Activated CD4-positive, alpha-beta T cell treated with anti-CD3 and anti-CD28 coated beads, Interleukin-2, amount 10 ng/mL, durations not matched to agents 7 days and 5 days (primary cell): ENCODE results near the gene PLPP1. TPM values are rescaled to one million over a fixed set of nuclear protein-coding genes. Genes with fewer than 3 reads are reported as not detected.
"Not testable (repeated sequence)": the region's sequence is repeated elsewhere in the genome, so short reads cannot be mapped to it uniquely, and the experiment has no call there.

Experiments used
- CTCF ChIA-PET: fragments of 350-600 bp; sonication (Branson Sonifier 250); formaldehyde crosslinking; loops from one replicate; lab custom pipeline; 2021; ENCODE audit warnings: antibody characterized with exemption; lab: Charles Lee
- POLR2A ChIA-PET: fragments of 350-600 bp; sonication (Branson Sonifier 250); formaldehyde crosslinking; loops from one replicate; lab custom pipeline; 2021; ENCODE audit warnings: antibody characterized with exemption; lab: Charles Lee
- DNase-seq: peaks from one replicate; pipeline ENCODE4 v3.0.0-alpha.2; 2020
- H3K27ac Mint-ChIP-seq: one replicate; pipeline ENCODE4 v1.8.0; 2021; ENCODE audit warnings: mild to moderate bottlenecking, moderate library complexity, mixed read lengths
- H3K27me3 Mint-ChIP-seq: one replicate; pipeline ENCODE4 v1.8.0; 2021; ENCODE audit warnings: mixed read lengths
- H3K36me3 Mint-ChIP-seq: one replicate; pipeline ENCODE4 v1.8.0; 2021; ENCODE audit warnings: low read depth, mixed read lengths
- H3K4me1 Mint-ChIP-seq: one replicate; pipeline ENCODE4 v1.8.0; 2021; ENCODE audit warnings: mixed read lengths
- H3K4me3 Mint-ChIP-seq: one replicate; pipeline ENCODE4 v1.8.0; 2021; ENCODE audit warnings: mild to moderate bottlenecking, moderate library complexity, mixed read lengths
- H3K9me3 Mint-ChIP-seq: one replicate; pipeline ENCODE4 v1.8.0; 2021; ENCODE audit warnings: mixed read lengths
- total RNA-seq, 2 experiments: library from RNA; stranded (reverse); gene quantifications; one replicate each; pipeline ENCODE4 v1.2.3, GENCODE V29; 2021

The PLPP1 gene
- total RNA-seq, 2 experiments from 2014 or later, result 15.3 to 18.3 TPM

DNA sequence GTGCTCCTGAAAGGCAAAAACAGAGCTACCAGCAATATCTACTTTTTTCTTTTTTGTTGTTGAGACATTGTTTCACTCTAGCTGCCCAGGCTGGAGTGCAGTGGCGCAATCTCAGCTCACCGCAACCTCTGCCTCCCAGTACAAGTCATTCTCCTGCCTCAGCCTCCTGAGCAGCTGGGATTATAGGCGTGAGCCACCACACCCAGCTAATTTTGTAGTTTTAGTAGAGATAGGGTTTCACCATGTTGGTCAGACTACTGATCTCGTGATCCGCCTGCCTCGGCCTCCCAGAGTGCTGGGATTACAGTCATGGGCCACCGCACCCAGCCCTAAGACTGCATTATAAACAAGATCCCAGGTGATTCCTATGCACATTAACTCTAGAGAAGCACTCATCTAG lies 17.0 kb downstream of the PLPP1 start:
- Mint-ChIP-seq H3K36me3 (peaks cover 11% of the 10 kb centered on the region), H3K4me3 (no peak overlapping the region), H3K9me3 (no peaks in the 10 kb centered on the region), H3K27ac (no peak overlapping the region), H3K4me1 (peaks cover 4% of the 10 kb centered on the region), H3K27me3 (no peaks in the 10 kb centered on the region)
- ChIA-PET CTCF (no interaction called here), POLR2A (no interaction called here)
- DNase-seq, result no peak

DNA sequence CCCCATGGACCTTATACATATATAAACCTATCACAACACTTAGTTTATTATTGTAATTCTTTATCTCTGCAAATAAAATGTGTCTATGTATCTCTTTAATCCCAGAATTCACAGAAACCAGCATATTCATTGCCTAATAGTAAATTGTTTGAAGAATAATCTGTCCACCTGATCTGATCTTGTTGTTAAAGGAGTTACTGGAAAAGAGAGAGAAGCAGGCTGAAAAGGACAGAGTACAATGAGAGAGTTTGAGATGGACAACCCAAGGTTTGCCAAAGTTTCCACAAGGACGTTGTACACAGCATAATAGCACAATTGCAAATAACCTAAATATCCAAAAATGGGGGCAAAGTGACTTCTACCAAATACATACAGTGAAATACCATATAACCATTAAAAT lies 23.8 kb downstream of the PLPP1 start:
- peaks cover 11% of the 10 kb centered on the region for H3K4me1 Mint-ChIP-seq
- no peak overlapping the region for H3K27ac Mint-ChIP-seq
- no peaks in the 10 kb centered on the region for H3K9me3 Mint-ChIP-seq
- peaks cover 3% of the 10 kb centered on the region for H3K36me3 Mint-ChIP-seq
- ChIA-PET CTCF (interaction anchor here (2.2 kb wide), 1 partner anchor 10 kb away, joined by 12 read pairs; no protein-coding TSS in a partner anchor), POLR2A (no interaction called here)
- no peak for DNase-seq
- no peaks in the 10 kb centered on the region for H3K27me3 Mint-ChIP-seq
- H3K4me3 Mint-ChIP-seq, result no peak overlapping the region

DNA sequence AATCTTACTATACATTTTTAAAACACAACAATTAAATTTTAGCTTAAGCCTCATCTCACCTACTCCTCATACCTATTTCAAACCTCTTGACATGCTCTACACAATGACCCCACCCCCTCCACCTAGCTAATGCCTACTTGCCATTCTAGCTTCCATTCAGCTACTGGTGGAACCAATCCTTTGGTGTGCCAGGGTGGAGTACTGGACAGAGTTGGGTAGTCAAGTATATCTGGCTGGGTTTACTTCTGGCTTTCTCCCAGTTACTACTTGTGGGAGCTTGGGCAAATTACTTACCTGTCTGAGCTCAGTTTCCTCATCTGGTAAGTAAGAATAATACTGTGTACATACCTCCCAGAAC lies 24.3 kb downstream of the PLPP1 start:
- Mint-ChIP-seq H3K27ac (no peak overlapping the region), H3K4me1 (peaks cover 11% of the 10 kb centered on the region), H3K4me3 (no peak overlapping the region), H3K36me3 (no peaks in the 10 kb centered on the region), H3K9me3 (no peaks in the 10 kb centered on the region), H3K27me3 (no peaks in the 10 kb centered on the region)
- CTCF ChIA-PET, result interaction anchor here (0.6 to 2.2 kb wide), 2 partner anchors 11 to 20 kb away, joined by 3 to 12 read pairs; no protein-coding TSS in a partner anchor
- POLR2A ChIA-PET, result no interaction called here
- DNase-seq, result no peak

DNA sequence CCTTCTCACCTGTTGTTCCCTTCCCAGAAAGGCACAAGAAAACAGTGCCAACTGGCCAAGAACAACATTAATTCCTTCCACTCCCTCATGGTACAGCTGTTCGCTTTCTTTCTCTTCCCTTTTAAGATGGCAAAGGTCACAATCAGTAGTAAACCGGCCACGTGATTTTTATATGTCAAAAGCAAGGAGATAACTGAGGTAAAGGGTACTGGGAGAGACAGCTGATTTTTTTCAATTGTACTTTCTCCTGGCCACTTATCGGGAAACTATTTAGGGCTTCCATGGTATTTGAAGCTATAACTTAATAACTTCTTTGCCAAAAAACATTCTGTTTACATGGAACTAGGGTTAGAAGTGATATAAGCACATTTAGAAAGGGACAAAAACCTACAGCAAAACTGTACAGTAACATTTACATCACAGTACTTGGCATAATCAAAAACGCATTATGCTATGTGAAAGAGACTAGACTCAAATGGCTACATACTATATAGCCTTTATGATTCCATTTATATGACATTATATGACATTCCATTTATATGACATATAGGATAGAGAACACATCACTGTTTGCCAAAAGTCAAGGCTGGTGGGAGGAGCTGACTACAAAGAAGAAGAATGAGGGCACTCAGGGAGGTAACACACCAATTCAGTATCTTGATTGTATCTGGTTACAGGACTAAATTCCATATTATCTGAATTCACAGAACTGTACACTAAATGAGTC lies 24.8 kb downstream of the PLPP1 start:
- ChIA-PET POLR2A (no interaction called here), CTCF (interaction anchor here (0.6 to 2.2 kb wide), 2 partner anchors 11 to 20 kb away, joined by 3 to 12 read pairs; no protein-coding TSS in a partner anchor)
- H3K9me3 Mint-ChIP-seq, result no peaks in the 10 kb centered on the region
- peaks cover 14% of the 10 kb centered on the region for H3K4me1 Mint-ChIP-seq
- H3K27ac Mint-ChIP-seq, result no peak overlapping the region
- H3K36me3 Mint-ChIP-seq, result peaks cover 3% of the 10 kb centered on the region
- DNase-seq, result no peak
- H3K4me3 Mint-ChIP-seq, result no peak overlapping the region
- no peaks in the 10 kb centered on the region for H3K27me3 Mint-ChIP-seq

DNA sequence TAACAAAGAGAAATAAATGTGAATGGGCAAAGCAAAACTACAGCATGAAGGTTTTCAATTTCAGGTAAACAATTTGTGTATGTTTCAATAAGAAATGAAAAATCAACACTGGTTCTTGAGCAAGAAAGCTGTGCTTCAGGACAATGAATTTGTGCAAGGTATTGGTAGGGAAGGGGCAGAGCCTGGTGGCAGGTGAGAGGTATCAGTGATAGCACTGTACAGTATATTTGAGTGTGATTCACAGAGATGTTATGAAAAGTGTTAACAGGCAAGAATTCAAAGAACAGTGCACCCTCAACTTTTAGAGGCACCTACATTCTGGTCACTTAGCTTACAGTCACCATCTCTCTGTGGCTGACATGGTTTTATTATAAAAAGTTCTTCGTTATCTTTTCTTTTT lies 25.7 kb downstream of the PLPP1 start:
- H3K9me3 Mint-ChIP-seq, result no peaks in the 10 kb centered on the region
- no peak for DNase-seq
- H3K27me3 Mint-ChIP-seq, result no peaks in the 10 kb centered on the region
- ChIA-PET POLR2A (no interaction called here), CTCF (interaction anchor here (2.2 kb wide), 1 partner anchor 12 kb away, joined by 12 read pairs; no protein-coding TSS in a partner anchor)
- peaks cover 11% of the 10 kb centered on the region for H3K4me1 Mint-ChIP-seq
- peaks cover 3% of the 10 kb centered on the region for H3K36me3 Mint-ChIP-seq
- no peak overlapping the region for H3K27ac Mint-ChIP-seq
- no peak overlapping the region for H3K4me3 Mint-ChIP-seq

DNA sequence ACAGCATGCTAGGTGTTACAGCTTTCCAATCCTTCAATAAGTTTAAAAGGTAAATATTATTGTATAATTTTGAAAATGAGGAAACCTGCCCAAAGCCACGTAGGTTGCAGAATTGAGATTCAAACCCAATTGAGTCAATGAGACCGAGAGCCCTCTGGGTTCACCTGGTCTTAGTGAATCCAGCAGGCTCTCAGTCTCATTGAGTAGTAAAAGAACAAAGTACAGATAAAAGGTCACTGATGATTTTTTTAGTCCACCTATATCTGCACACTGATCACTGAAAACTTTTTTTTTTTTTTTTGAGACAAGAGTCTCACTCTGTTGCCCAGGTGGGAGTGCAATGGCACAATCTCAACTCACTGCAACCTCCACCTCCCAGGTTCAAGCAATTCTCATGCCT lies 27.2 kb downstream of the PLPP1 start:
- CTCF ChIA-PET, result no interaction called here
- POLR2A ChIA-PET, result no interaction called here
- peaks cover 3% of the 10 kb centered on the region for H3K36me3 Mint-ChIP-seq
- no peak overlapping the region for H3K27ac Mint-ChIP-seq
- H3K27me3 Mint-ChIP-seq, result no peaks in the 10 kb centered on the region
- H3K4me1 Mint-ChIP-seq, result peaks cover 11% of the 10 kb centered on the region
- no peak for DNase-seq
- H3K4me3 Mint-ChIP-seq, result no peak overlapping the region
- no peaks in the 10 kb centered on the region for H3K9me3 Mint-ChIP-seq

DNA sequence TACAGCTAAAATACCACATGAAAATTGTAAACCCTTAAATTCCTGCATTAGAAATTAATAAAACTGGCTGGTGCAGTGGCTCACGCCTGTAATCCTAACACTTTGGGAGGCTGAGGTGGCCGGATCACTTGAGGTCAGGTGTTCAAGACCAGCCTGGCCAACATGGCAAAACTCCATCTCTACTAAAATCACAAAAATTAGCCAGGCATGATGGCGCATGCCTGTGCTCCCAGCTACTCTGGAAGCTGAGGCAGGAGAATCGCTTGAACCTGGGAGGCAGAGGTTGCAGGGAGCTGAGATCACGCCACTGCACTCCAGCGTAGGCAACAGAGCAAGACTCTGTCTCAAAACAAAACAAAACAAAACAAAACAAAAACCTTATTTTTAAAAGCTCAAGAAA lies 29.1 kb downstream of the PLPP1 start:
- DNase-seq, POLR2A ChIA-PET, H3K36me3 Mint-ChIP-seq, H3K27me3 Mint-ChIP-seq, H3K4me3 Mint-ChIP-seq, H3K27ac Mint-ChIP-seq, H3K9me3 Mint-ChIP-seq: not testable (repeated sequence)
- peaks cover 11% of the 10 kb centered on the region for H3K4me1 Mint-ChIP-seq
- CTCF ChIA-PET, result interaction anchor here (0.6 kb wide), 1 partner anchor 585 kb away, joined by 4 read pairs; no protein-coding TSS in a partner anchor

DNA sequence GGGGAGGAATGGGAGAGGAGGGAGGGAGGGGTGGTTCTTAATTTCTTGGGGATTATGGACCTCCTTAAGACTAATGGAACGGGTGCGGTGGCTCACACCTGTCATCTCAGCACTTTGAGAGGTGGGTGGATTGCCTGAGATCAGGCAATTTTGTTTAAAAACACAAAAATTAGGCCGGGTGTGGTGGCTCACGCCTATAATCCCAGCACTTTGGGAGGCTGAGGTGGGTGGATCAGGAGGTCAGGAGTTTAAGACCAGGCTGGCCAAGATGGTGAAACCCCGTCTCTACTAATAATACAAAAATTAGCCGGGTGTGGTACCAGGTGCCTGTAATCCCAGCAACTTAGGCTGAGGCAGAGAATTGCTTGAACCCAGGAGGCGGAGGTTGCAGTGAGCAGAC lies 30.8 kb downstream of the PLPP1 start:
- H3K9me3 Mint-ChIP-seq, DNase-seq, H3K4me3 Mint-ChIP-seq, H3K36me3 Mint-ChIP-seq, H3K27ac Mint-ChIP-seq, H3K4me1 Mint-ChIP-seq, H3K27me3 Mint-ChIP-seq, POLR2A ChIA-PET: not testable (repeated sequence)
- CTCF ChIA-PET, result interaction anchor here (0.6 to 1.4 kb wide), 2 partner anchors 22 to 90 kb away, joined by 3 to 4 read pairs; no protein-coding TSS in a partner anchor

DNA sequence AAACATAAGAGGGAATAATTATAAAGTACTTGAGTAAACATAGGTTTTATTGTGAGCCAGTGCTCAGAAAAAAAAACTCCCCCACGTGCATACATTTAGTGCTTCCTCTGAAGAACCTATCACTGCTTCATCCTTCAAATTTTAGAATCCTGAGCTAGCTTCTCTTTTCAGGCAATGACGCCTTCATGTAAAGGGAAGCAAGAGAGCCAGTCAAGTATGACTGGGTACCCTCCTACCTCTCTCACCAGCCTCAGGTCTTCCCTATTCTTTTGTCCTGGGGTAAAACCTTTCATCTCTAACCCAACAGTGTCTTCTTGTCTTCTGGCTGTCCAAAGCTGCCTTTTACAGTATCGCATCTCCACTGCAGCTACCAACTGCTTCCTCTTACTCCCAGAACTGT lies 32.0 kb downstream of the PLPP1 start:
- no peaks in the 10 kb centered on the region for H3K27me3 Mint-ChIP-seq
- ChIA-PET CTCF (interaction anchor here (0.6 to 1.4 kb wide), 4 partner anchors 21 to 738 kb away, joined by 3 read pairs; no protein-coding TSS in a partner anchor), POLR2A (no interaction called here)
- no peak overlapping the region for H3K4me3 Mint-ChIP-seq
- no peak for DNase-seq
- no peaks in the 10 kb centered on the region for H3K9me3 Mint-ChIP-seq
- no peak overlapping the region for H3K27ac Mint-ChIP-seq
- peaks cover 5% of the 10 kb centered on the region for H3K36me3 Mint-ChIP-seq
- peaks cover 7% of the 10 kb centered on the region for H3K4me1 Mint-ChIP-seq

DNA sequence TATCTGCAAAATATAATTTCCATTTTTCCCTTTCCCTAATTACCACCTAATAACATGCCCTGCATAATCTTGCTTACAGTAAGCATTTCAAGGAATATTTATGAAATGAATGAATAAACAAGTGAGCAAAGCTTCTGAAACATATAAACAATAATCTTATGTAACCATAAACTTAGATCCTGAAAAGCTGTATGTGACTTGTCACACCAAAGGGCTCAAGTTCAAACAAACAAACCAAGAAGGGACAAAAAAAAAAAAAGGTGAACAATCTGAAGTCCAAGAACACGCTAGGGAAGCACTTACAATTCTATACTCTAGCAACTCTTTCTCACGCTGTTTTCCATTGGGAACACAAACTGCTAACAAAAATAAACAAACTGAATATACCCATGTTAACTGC lies 36.3 kb downstream of the PLPP1 start:
- no peak overlapping the region for H3K27ac Mint-ChIP-seq
- ChIA-PET POLR2A (no interaction called here), CTCF (interaction anchor here (0.6 kb wide), 2 partner anchors 10 to 563 kb away, joined by 3 to 4 read pairs; no protein-coding TSS in a partner anchor)
- H3K4me1 Mint-ChIP-seq, result no peaks in the 10 kb centered on the region
- no peak for DNase-seq
- H3K4me3 Mint-ChIP-seq, result no peak overlapping the region
- peaks cover 2% of the 10 kb centered on the region for H3K36me3 Mint-ChIP-seq
- no peaks in the 10 kb centered on the region for H3K27me3 Mint-ChIP-seq
- no peaks in the 10 kb centered on the region for H3K9me3 Mint-ChIP-seq

DNA sequence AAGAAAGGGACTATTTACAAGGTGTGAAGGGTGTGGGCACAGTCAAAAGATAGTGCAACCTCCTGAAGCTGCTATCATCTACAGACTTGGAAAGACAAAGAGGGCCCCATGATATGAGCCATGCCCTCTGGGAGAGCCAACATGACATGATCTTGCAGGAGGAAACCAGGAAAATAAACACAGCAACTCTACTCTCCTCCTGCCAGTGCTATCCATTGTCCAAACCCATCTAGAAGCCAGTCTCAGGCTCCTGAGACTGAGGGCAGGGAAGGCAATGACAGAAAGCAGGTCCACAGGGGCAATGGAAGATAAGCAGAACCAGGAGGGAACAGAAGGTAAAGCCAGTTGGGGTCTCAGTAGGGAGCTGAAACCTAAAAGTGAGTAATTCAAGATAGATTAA lies 37.1 kb downstream of the PLPP1 start:
- CTCF ChIA-PET, result interaction anchor here (0.6 kb wide), 2 partner anchors 142 to 316 kb away, joined by 3 read pairs; no protein-coding TSS in a partner anchor
- Mint-ChIP-seq H3K4me1 (no peaks in the 10 kb centered on the region), H3K27ac (no peak overlapping the region), H3K27me3 (no peaks in the 10 kb centered on the region), H3K9me3 (no peaks in the 10 kb centered on the region), H3K4me3 (no peak overlapping the region), H3K36me3 (peaks cover 2% of the 10 kb centered on the region)
- no peak for DNase-seq
- POLR2A ChIA-PET, result no interaction called here

DNA sequence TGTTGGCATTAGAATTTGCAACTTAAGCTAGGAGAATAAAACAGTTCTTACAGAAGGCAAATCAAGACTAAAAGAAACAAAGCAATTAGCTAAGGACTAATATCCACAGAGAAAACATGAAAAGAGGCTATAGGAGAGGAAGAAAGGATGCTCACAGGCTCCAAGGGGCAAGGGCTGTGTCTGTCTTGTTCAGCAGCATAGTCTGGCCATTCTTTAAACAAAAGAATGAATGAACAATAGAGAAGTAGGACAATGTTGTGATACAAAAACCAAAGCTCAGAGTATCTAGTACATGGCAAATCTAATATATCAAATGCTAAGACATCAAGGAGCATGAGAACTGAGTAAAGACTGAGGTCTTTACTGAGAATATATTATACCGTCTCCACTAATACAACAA lies 39.5 kb downstream of the PLPP1 start:
- POLR2A ChIA-PET, result no interaction called here
- no peaks in the 10 kb centered on the region for H3K4me1 Mint-ChIP-seq
- H3K4me3 Mint-ChIP-seq, result no peak overlapping the region
- CTCF ChIA-PET, result interaction anchor here (0.5 to 0.7 kb wide), 3 partner anchors 113 to 1097 kb away, joined by 3 to 4 read pairs (median 3); no protein-coding TSS in a partner anchor
- no peak for DNase-seq
- H3K27me3 Mint-ChIP-seq, result no peaks in the 10 kb centered on the region
- no peaks in the 10 kb centered on the region for H3K9me3 Mint-ChIP-seq
- peaks cover 2% of the 10 kb centered on the region for H3K36me3 Mint-ChIP-seq
- no peak overlapping the region for H3K27ac Mint-ChIP-seq

DNA sequence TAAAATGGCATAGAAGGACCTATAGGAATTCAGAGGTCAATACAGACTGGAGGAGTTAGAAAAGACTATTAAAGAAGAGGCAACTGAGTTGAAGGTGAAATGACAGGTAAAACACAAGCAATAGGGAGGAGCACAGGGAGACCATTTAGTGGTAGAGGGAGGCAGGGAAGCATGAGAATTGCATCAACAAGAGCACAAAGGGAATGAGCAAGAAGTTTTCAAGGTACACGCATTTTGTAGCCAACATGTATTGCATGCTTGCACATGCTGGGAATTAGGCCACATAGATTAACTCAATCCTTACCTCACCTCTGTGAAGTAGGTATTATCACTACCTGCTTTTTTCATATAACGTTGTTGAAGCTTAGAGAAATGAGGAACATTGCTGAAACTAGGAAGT lies 42.3 kb downstream of the PLPP1 start:
- peaks cover 6% of the 10 kb centered on the region for H3K36me3 Mint-ChIP-seq
- no peaks in the 10 kb centered on the region for H3K27me3 Mint-ChIP-seq
- H3K4me1 Mint-ChIP-seq, result no peaks in the 10 kb centered on the region
- no peak for DNase-seq
- H3K4me3 Mint-ChIP-seq, result no peak overlapping the region
- no peaks in the 10 kb centered on the region for H3K9me3 Mint-ChIP-seq
- ChIA-PET POLR2A (no interaction called here), CTCF (interaction anchor here (0.7 kb wide), 1 partner anchor 548 kb away, joined by 3 read pairs; no protein-coding TSS in a partner anchor)
- no peak overlapping the region for H3K27ac Mint-ChIP-seq
